HepG2 (cell line): ENCODE results near the gene RPS6KB2. TPM values are rescaled to one million over a fixed set of nuclear protein-coding genes. Genes with fewer than 3 reads are reported as not detected.

Experiments used
- ATF1 ChIP-seq: IDR thresholded peaks from 2 replicates; pipeline ENCODE4 v1.6.1; 2016; ENCODE audit warnings: mild to moderate bottlenecking, control low read depth
- BRD4 ChIP-seq: sonication (generic); formaldehyde crosslinking; IDR thresholded peaks from 2 replicates; pipeline ENCODE4 v1.4.0; 2020; ENCODE audit warnings: missing genetic modification reagents
- CTCF ChIP-seq: sonication (generic); formaldehyde crosslinking; IDR thresholded peaks from 2 replicates; pipeline ENCODE4 v1.5.0; 2020; ENCODE audit warnings: mild to moderate bottlenecking, missing genetic modification reagents, moderate library complexity
- HNRNPUL1 ChIP-seq: fragments of 200-400 bp; formaldehyde crosslinking; IDR thresholded peaks from 2 replicates; pipeline ENCODE4 v1.6.1; 2017; ENCODE audit warnings: low read depth, mild to moderate bottlenecking, low read length, moderate library complexity
- KDM5A ChIP-seq: fragments of 200-600 bp; sonication (generic); IDR thresholded peaks from 2 replicates; pipeline ENCODE4 v1.7.0; 2018; ENCODE audit warnings: antibody characterized with exemption, mild to moderate bottlenecking, low read length, borderline replicate concordance
- KMT2A ChIP-seq: sonication (generic); formaldehyde crosslinking; IDR thresholded peaks from 2 replicates; pipeline ENCODE4 v1.4.0; 2020; ENCODE audit warnings: missing genetic modification reagents
- NR2F6 ChIP-seq, 2 experiments: IDR thresholded peaks; 2 replicates each; pipeline ENCODE4 v1.6.1; 2016; ENCODE audit warnings: antibody characterized with exemption in 1 of 2, mild to moderate bottlenecking in 1 of 2
- RBM22 ChIP-seq: fragments of 200-400 bp; formaldehyde crosslinking; optimal IDR thresholded peaks from 2 replicates; pipeline ENCODE3; 2017; ENCODE audit warnings: mild to moderate bottlenecking, low read length, moderate library complexity
- RERE ChIP-seq: IDR thresholded peaks from 2 replicates; pipeline ENCODE4 v1.6.1; 2016; ENCODE audit warnings: low read depth, missing genetic modification reagents, missing compliant biosample characterization
- RORA ChIP-seq: sonication (generic); formaldehyde crosslinking; IDR thresholded peaks from 2 replicates; pipeline ENCODE4 v1.5.0; 2020; ENCODE audit warnings: mild to moderate bottlenecking, missing genetic modification reagents, moderate library complexity
- SP140L ChIP-seq: sonication (generic); formaldehyde crosslinking; IDR thresholded peaks from 2 replicates; pipeline ENCODE4 v1.4.0; 2020; ENCODE audit warnings: missing genetic modification reagents, borderline replicate concordance
- SRF ChIP-seq: IDR thresholded peaks from 2 replicates; pipeline ENCODE4 v1.6.1; 2011; ENCODE audit warnings: mild to moderate bottlenecking, low read depth, low read length, moderate library complexity
- ZFP36L1 ChIP-seq: sonication (generic); formaldehyde crosslinking; IDR thresholded peaks from 2 replicates; pipeline ENCODE4 v1.8.0; 2022; ENCODE audit warnings: mild to moderate bottlenecking, missing genetic modification reagents, moderate library complexity
- ZMAT3 ChIP-seq: sonication (generic); formaldehyde crosslinking; conservative IDR thresholded peaks from 2 replicates; pipeline ENCODE4 v1.7.0; 2021; ENCODE audit warnings: missing genetic modification reagents
- ZNF160 ChIP-seq: sonication (generic); formaldehyde crosslinking; IDR thresholded peaks from 2 replicates; pipeline ENCODE4 v1.8.0; 2022; ENCODE audit warnings: mild to moderate bottlenecking, inconsistent platforms, missing genetic modification reagents
- ZNF232 ChIP-seq: sonication (generic); formaldehyde crosslinking; IDR thresholded peaks from 2 replicates; pipeline ENCODE4 v1.4.0; 2020; ENCODE audit warnings: missing genetic modification reagents, borderline replicate concordance
- ZNF326 ChIP-seq: sonication (generic); formaldehyde crosslinking; IDR thresholded peaks from 2 replicates; pipeline ENCODE4 v1.4.0; 2020; ENCODE audit warnings: missing genetic modification reagents, borderline replicate concordance
- ZNF331 ChIP-seq: sonication (generic); formaldehyde crosslinking; IDR thresholded peaks from 2 replicates; pipeline ENCODE4 v1.4.0; 2020; ENCODE audit warnings: missing genetic modification reagents
- ZNF33B ChIP-seq: sonication (generic); formaldehyde crosslinking; IDR thresholded peaks from 2 replicates; pipeline ENCODE4 v1.5.1; 2020; ENCODE audit warnings: mild to moderate bottlenecking, missing genetic modification reagents
- ZNF510 ChIP-seq: sonication (generic); formaldehyde crosslinking; IDR thresholded peaks from 2 replicates; pipeline ENCODE4 v1.4.0; 2020; ENCODE audit warnings: low read depth, mild to moderate bottlenecking, missing genetic modification reagents
- ZNF629 ChIP-seq: sonication (generic); formaldehyde crosslinking; conservative IDR thresholded peaks from 2 replicates; pipeline ENCODE4 v1.5.0; 2020; ENCODE audit warnings: missing genetic modification reagents
- ZNF746 ChIP-seq: sonication (generic); formaldehyde crosslinking; IDR thresholded peaks from 2 replicates; pipeline ENCODE4 v1.8.0; 2022; ENCODE audit warnings: mild to moderate bottlenecking, missing genetic modification reagents
- polyA plus RNA-seq, 8 experiments: library from polyadenylated mRNA; depleted of rRNA in 3 of 8; stranded (reverse) in 7 of 8; unstranded in 1 of 8; fragments of >200 nt; fragmentation: Illumina TruSeq in 4 of 8; extraction: Trizol in 4 of 8; gene quantifications; 2 replicates each; pipeline versions ENCODE4 v1.2.1 to v1.2.3, GENCODE V29; 2011 to 2016; ENCODE audit warnings: low read depth in 4 of 8, missing spikeins in 1 of 8, mixed read lengths in 1 of 8; ENCODE audit not compliant: insufficient read depth in 1 of 8
- total RNA-seq, 5 experiments: library from RNA; depleted of rRNA; stranded (reverse); fragments of >200 nt; fragmentation: Illumina TruSeq; extraction: Trizol; gene quantifications; 2 replicates each; pipeline ENCODE4 v1.2.3, GENCODE V29; 2016; ENCODE audit warnings: low read depth in 1 of 5

The RPS6KB2 gene
- total and polyA plus RNA-seq, 2 of the 13 experiments (the other 11 are each of a cell fraction or from before 2014, with no cell fraction given): 52.9 to 54.8 TPM

DNA sequence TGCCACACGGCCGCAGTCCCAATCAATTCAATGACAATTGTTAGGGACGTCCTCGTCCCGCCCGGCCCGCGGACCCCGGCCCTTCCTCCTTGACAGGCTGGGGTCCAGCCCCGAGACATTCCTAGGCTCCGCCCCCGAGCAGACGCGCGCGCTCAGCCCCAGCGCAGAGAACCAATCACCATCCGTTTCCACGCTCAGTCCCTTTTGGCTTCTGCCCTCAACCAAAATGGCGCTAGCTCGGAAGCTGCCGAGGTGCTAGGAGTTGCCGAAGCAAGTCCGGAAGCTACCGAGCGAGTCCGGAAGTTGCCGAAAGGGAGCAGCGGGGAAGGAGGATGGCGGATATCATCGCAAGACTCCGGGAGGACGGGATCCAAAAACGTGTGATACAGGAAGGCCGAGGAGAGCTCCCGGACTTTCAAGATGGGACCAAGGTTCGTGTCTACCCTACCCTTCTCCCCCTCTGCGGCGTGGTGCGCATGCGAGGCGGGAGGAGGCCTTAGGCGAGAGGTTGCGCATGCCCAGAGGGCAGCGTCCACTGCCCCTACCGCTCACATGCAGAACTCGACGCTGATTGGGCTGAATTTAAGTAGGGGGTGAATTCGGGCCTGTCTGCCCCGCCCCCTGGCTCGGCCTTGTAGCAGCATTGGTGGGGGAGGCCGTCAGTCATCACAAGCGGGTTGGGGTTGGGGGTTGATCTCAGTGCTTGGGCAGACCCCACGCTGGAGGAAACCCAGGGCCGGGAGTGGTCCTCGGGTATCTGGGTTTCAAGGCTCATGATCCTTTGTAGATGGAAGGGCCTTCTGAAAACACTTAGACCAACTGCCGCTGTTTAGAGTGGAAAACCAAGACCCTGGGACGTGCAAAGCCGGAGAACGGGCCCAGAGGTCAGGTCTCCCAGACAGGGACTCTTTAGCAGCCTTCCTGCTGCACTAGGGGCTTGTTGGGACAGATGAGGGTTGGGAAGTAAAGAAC is 54.8 kb downstream of the RPS6KB2 start, which contains the start of gene AIP (continued):
- TF ChIP-seq HNRNPUL1 (no peak), ZNF510 (CRISPR knock-in tag) (peak; percentile 99), CTCF (CRISPR knock-in tag) (peak; percentile 15; the same call in 1 of the 2 replicates), ZNF33B (CRISPR knock-in tag) (peak; percentile 98), ZMAT3 (CRISPR knock-in tag) (peak; percentile 99), RBM22 (no peak), ZFP36L1 (CRISPR knock-in tag) (peak; percentile 94), ZNF232 (CRISPR knock-in tag) (peak; percentile 91), ZNF746 (CRISPR knock-in tag) (peak; percentile 94), ZNF331 (CRISPR knock-in tag) (peak; percentile 89; the same call in 1 of the 2 replicates), ATF1 (CRISPR knock-in tag) (peak; percentile 82), SP140L (no peak), RERE (CRISPR knock-in tag) (peak; percentile 37; the same call in 1 of the 2 replicates), RORA (CRISPR knock-in tag) (no peak), ZNF326 (CRISPR knock-in tag) (no peak), ZNF160 (CRISPR knock-in tag) (peak; percentile 79), BRD4 (peak; percentile 86), KDM5A (peak; percentile 73), ZNF629 (CRISPR knock-in tag) (peak; percentile 36; the same call in 1 of the 2 replicates), SRF (no peak), KMT2A (peak; percentile 57; the same call in 1 of the 2 replicates), NR2F6 (IDR thresholded peaks at IDR 0.05) (no peak), NR2F6 (CRISPR knock-in tag; IDR thresholded peaks at IDR 0.05) (peak; percentile 63; the same call in 1 of the 2 replicates)
